ENCODE results near the gene ISLR.

The ISLR gene

GRCh38 chr15:74194572-74195559 lies 21.4 kb downstream of the ISLR start:
- no peak for DNase-seq
- no peaks in the 10 kb centered on the region for H3K79me2 ChIP-seq (ENCODE audit: insufficient read depth, low read length)
- H3K4me1 ChIP-seq (ENCODE audit: insufficient read depth, low read length) = no peaks in the 10 kb centered on the region
- no peaks in the 10 kb centered on the region for H3K36me3 ChIP-seq (ENCODE audit: insufficient read depth, low read length)
- ATAC-seq (ENCODE audit: insufficient read depth, low read depth) = no peak
- no peak overlapping the region for H3K4me2 ChIP-seq (ENCODE audit: insufficient read depth, low read length)
- no peak overlapping the region for H3K4me3 ChIP-seq (ENCODE audit: low read depth in 1 of 2, low read length in 2 of 2)
- H3K27ac ChIP-seq (ENCODE audit: low read length) = no peak overlapping the region
- H2AFZ ChIP-seq (ENCODE audit: low read depth, low read length) = no peak overlapping the region
- no peaks in the 10 kb centered on the region for H3K9me3 ChIP-seq (ENCODE audit: insufficient read depth, low read length, severe bottlenecking)
- no peaks in the 10 kb centered on the region for H4K20me1 ChIP-seq (ENCODE audit: insufficient read depth, low read length)
- no peaks in the 10 kb centered on the region for H3K27me3 ChIP-seq (ENCODE audit: insufficient read depth, low read length, poor library complexity)
- TF ChIP-seq CTCF (IDR thresholded peaks at IDR 0.05; ENCODE audit: borderline replicate concordance, extremely low read depth, low read length, poor library complexity, severe bottlenecking) (no peak), EZH2 (IDR thresholded peaks at IDR 0.05; ENCODE audit: borderline replicate concordance, low read depth, low read length, severe bottlenecking) (no peak)
- no peak overlapping the region for H3K9ac ChIP-seq (ENCODE audit: low read depth, low read length)

- no peaks in the 10 kb centered on the region for H3K79me2 ChIP-seq (ENCODE audit: insufficient read depth, low read length)
- H3K4me1 ChIP-seq (ENCODE audit: insufficient read depth, low read length) = no peaks in the 10 kb centered on the region
Measured at GRCh38 chr15:74196175-74196574, 22.7 kb downstream of the ISLR start.

GRCh38 chr15:74197176-74197965 lies 23.9 kb downstream of the ISLR start:
- no peak for ATAC-seq (ENCODE audit: insufficient read depth, low read depth)
- no peak overlapping the region for H3K4me2 ChIP-seq (ENCODE audit: insufficient read depth, low read length)
- TF ChIP-seq CTCF (IDR thresholded peaks at IDR 0.05; ENCODE audit: borderline replicate concordance, extremely low read depth, low read length, poor library complexity, severe bottlenecking) = no peak
- TF ChIP-seq EZH2 (IDR thresholded peaks at IDR 0.05; ENCODE audit: borderline replicate concordance, low read depth, low read length, severe bottlenecking) = no peak
- H3K27ac ChIP-seq (ENCODE audit: low read length) = no peak overlapping the region
- H3K4me1 ChIP-seq (ENCODE audit: insufficient read depth, low read length) = no peaks in the 10 kb centered on the region
- H3K9ac ChIP-seq (ENCODE audit: low read depth, low read length) = no peak overlapping the region
- no peaks in the 10 kb centered on the region for H3K79me2 ChIP-seq (ENCODE audit: insufficient read depth, low read length)
- no peak overlapping the region for H3K4me3 ChIP-seq (ENCODE audit: low read depth in 1 of 2, low read length in 2 of 2)
- no peaks in the 10 kb centered on the region for H4K20me1 ChIP-seq (ENCODE audit: insufficient read depth, low read length)
- no peak overlapping the region for H2AFZ ChIP-seq (ENCODE audit: low read depth, low read length)
- H3K27me3 ChIP-seq (ENCODE audit: insufficient read depth, low read length, poor library complexity) = peaks cover 3% of the 10 kb centered on the region
- DNase-seq = no peak
- H3K36me3 ChIP-seq (ENCODE audit: insufficient read depth, low read length) = no peaks in the 10 kb centered on the region
- H3K9me3 ChIP-seq (ENCODE audit: insufficient read depth, low read length, severe bottlenecking) = no peaks in the 10 kb centered on the region

More at GRCh38 chr15:74196175-74196574, 22.7 kb downstream of the ISLR start:
- Histone ChIP-seq H3K9ac (ENCODE audit: low read depth, low read length) (no peak overlapping the region), H4K20me1 (ENCODE audit: insufficient read depth, low read length) (no peaks in the 10 kb centered on the region), H3K27ac (ENCODE audit: low read length) (no peak overlapping the region), H3K36me3 (ENCODE audit: insufficient read depth, low read length) (no peaks in the 10 kb centered on the region), H3K4me2 (ENCODE audit: insufficient read depth, low read length) (no peak overlapping the region), H3K4me3 (ENCODE audit: low read depth in 1 of 2, low read length in 2 of 2) (no peak overlapping the region), H3K9me3 (ENCODE audit: insufficient read depth, low read length, severe bottlenecking) (no peaks in the 10 kb centered on the region), H3K27me3 (ENCODE audit: insufficient read depth, low read length, poor library complexity) (no peaks in the 10 kb centered on the region), H2AFZ (ENCODE audit: low read depth, low read length) (no peak overlapping the region)
- TF ChIP-seq EZH2 (IDR thresholded peaks at IDR 0.05; ENCODE audit: borderline replicate concordance, low read depth, low read length, severe bottlenecking) (no peak), CTCF (IDR thresholded peaks at IDR 0.05; ENCODE audit: borderline replicate concordance, extremely low read depth, low read length, poor library complexity, severe bottlenecking) (no peak)
- ATAC-seq (ENCODE audit: insufficient read depth, low read depth) (no peak), DNase-seq (no peak)
